ENCODE measurements around the gene CAPN5.

GRCh38 chr11:77126861-77127234 is 60.1 kb downstream of the CAPN5 start:
- TF ChIP-seq EZH2phosphoT487 (IDR thresholded peaks at IDR 0.05; ENCODE audit: insufficient read depth, low read depth) (no peak), EZH2 (IDR thresholded peaks at IDR 0.05; ENCODE audit: insufficient read depth, poor library complexity, severe bottlenecking) (no peak)
